Cardiac muscle cell (in vitro differentiated cells and primary cell): ENCODE results near the gene GRPEL2. TPM values are rescaled to one million over a fixed set of nuclear protein-coding genes. Genes with fewer than 3 reads are reported as not detected.
A peak's percentile ranks its signal among the peaks of the same experiment; 100 is the strongest.

Experiments used
- DNase-seq, 2 donors: peaks; one replicate each; pipeline versions ENCODE4 v3.0.0 to v3.0.0-alpha.2; 2010 to 2017; ENCODE audit warnings: low read depth in 1 of 2, low spot score in 1 of 2
- H3K27ac ChIP-seq: fragments of 200-600 bp; sonication (generic); 2 replicates; pipeline ENCODE4 v1.5.1; 2016
- H3K27me3 ChIP-seq: fragments of 200-600 bp; sonication (generic); 2 replicates; pipeline ENCODE4 v1.6.0; 2016; ENCODE audit warnings: control low read depth
- H3K36me3 ChIP-seq: fragments of 200-600 bp; sonication (generic); 2 replicates; pipeline ENCODE4 v1.5.1; 2016; ENCODE audit warnings: control low read depth
- H3K4me1 ChIP-seq: fragments of 200-600 bp; sonication (generic); 2 replicates; pipeline ENCODE4 v1.8.1; 2017; ENCODE audit warnings: low read depth, mild to moderate bottlenecking, mixed run types
- H3K4me3 ChIP-seq: fragments of 200-600 bp; sonication (generic); 2 replicates; pipeline ENCODE4 v1.5.1; 2016; ENCODE audit warnings: mild to moderate bottlenecking
- H3K9me3 ChIP-seq: fragments of 200-600 bp; sonication (generic); 2 replicates; pipeline ENCODE4 v1.5.1; 2017; ENCODE audit warnings: low read depth, mild to moderate bottlenecking, control low read depth
- CTCF ChIP-seq: IDR thresholded peaks from 2 replicates; pipeline ENCODE4 v1.5.1; 2012; ENCODE audit warnings: low read depth, mild to moderate bottlenecking, low read length
- polyA plus RNA-seq: library from polyadenylated mRNA; unstranded; fragments of >200 nt; fragmentation: Nextera tagmentation; extraction: Ambion mirVana; gene quantifications from 2 replicates; pipeline ENCODE4 v1.2.1, GENCODE V29; 2016
- total RNA-seq: library from RNA; depleted of rRNA; stranded (reverse); fragments of >200 nt; gene quantifications from 2 replicates; pipeline ENCODE4 v1.2.3, GENCODE V29; 2016

GRPEL2 gene
- total and polyA plus RNA-seq, 2 experiments from 2014 or later = 4.2 to 4.9 TPM

GRCh38 chr5:149402291-149402690 is 57.0 kb downstream of the GRPEL2 start:
- H3K9me3 ChIP-seq = no peaks in the 10 kb centered on the region
- no peaks in the 10 kb centered on the region for H3K27me3 ChIP-seq
- DNase-seq = no peak
- H3K4me3 ChIP-seq = no peak overlapping the region
- H3K4me1 ChIP-seq = peaks cover 43% of the 10 kb centered on the region
- H3K36me3 ChIP-seq = no peaks in the 10 kb centered on the region
- H3K27ac ChIP-seq = peak overlapping the region; percentile 87
- no peak for TF ChIP-seq CTCF

Other genes with a start within 250 kb of the GRPEL2 start
- gene ABLIM3, start 204.0 kb upstream of the GRPEL2 start, total RNA-seq = 1.9 and 2.1 TPM in 2 replicates
- 1.1 and 2.4 TPM in 2 replicates for gene ABLIM3, start 204.0 kb upstream of the GRPEL2 start, polyA plus RNA-seq
- 30.5 and 39.3 TPM in 2 replicates for gene AFAP1L1, start 73.6 kb upstream of the GRPEL2 start, total RNA-seq
- gene AFAP1L1, start 73.6 kb upstream of the GRPEL2 start, polyA plus RNA-seq = 24.0 and 38.7 TPM in 2 replicates
- 14.4 and 16.1 TPM in 2 replicates for gene PCYOX1L, start 12.5 kb downstream of the GRPEL2 start, total RNA-seq
- 15.3 and 17.6 TPM in 2 replicates for gene PCYOX1L, start 12.5 kb downstream of the GRPEL2 start, polyA plus RNA-seq
- gene IL17B, start 33.8 kb downstream of the GRPEL2 start, total RNA-seq = 6.4 and 9.0 TPM in 2 replicates
- 3.9 and 5.8 TPM in 2 replicates for gene IL17B, start 33.8 kb downstream of the GRPEL2 start, polyA plus RNA-seq
- gene CSNK1A1, start 205.9 kb downstream of the GRPEL2 start, total RNA-seq = 282 and 286 TPM in 2 replicates
- 161 and 195 TPM in 2 replicates for gene CSNK1A1, start 205.9 kb downstream of the GRPEL2 start, polyA plus RNA-seq
- gene ARHGEF37, start 236.0 kb downstream of the GRPEL2 start, total RNA-seq = 4.2 and 7.6 TPM in 2 replicates
- 4.7 and 6.3 TPM in 2 replicates for gene ARHGEF37, start 236.0 kb downstream of the GRPEL2 start, polyA plus RNA-seq